WERI-Rb-1 (cell line): ENCODE results near the gene COQ8A.

ENCODE experiments used
- DNase-seq: peaks from one replicate; pipeline ENCODE4 v3.0.0-alpha.2; 2020
- H3K27ac ChIP-seq: fragments of 250-450 bp; sonication (Bioruptor Pico); 2 replicates; pipeline ENCODE4 v1.5.1; 2020; ENCODE audit warnings: mild to moderate bottlenecking, moderate library complexity
- H3K27me3 ChIP-seq: fragments of 250-450 bp; sonication (Bioruptor Pico); 2 replicates; pipeline ENCODE4 v1.5.1; 2021; ENCODE audit warnings: mild to moderate bottlenecking, low read depth, moderate library complexity; ENCODE audit not compliant: insufficient read depth, severe bottlenecking
- H3K36me3 ChIP-seq: fragments of 250-450 bp; sonication (Bioruptor Pico); 2 replicates; pipeline ENCODE4 v1.5.1; 2020; ENCODE audit warnings: mild to moderate bottlenecking, moderate library complexity
- H3K4me3 ChIP-seq: 2 replicates; pipeline ENCODE4 v1.5.1; 2011; ENCODE audit warnings: low read depth, mild to moderate bottlenecking, control low read depth, low read length
- H3K9me3 ChIP-seq: fragments of 250-450 bp; sonication (Bioruptor Pico); 2 replicates; pipeline ENCODE4 v1.5.1; 2021; ENCODE audit warnings: mild to moderate bottlenecking, moderate library complexity; ENCODE audit not compliant: severe bottlenecking
- CTCF ChIP-seq: IDR thresholded peaks from 2 replicates; pipeline ENCODE4 v1.5.1; 2011; ENCODE audit warnings: low read depth, mild to moderate bottlenecking, control low read depth, inconsistent platforms, low read length

Gene COQ8A

GRCh38 chr1:226974544-226975258, 34.6 kb downstream of the COQ8A start:
- Histone ChIP-seq H3K36me3 (no peaks in the 10 kb centered on the region), H3K27me3 (no peaks in the 10 kb centered on the region), H3K9me3 (no peaks in the 10 kb centered on the region), H3K4me3 (no peak overlapping the region), H3K27ac (no peak overlapping the region)
- no peak for DNase-seq
- TF ChIP-seq CTCF: no peak

GRCh38 chr1:226975259-226976250, 35.5 kb downstream of the COQ8A start:
- Histone ChIP-seq H3K4me3 (no peak overlapping the region), H3K27ac (no peak overlapping the region), H3K9me3 (no peaks in the 10 kb centered on the region), H3K27me3 (no peaks in the 10 kb centered on the region), H3K36me3 (no peaks in the 10 kb centered on the region)
- no peak for TF ChIP-seq CTCF
- DNase-seq: no peak

GRCh38 chr1:226976276-226976977, 36.3 kb downstream of the COQ8A start:
- no peak for DNase-seq
- Histone ChIP-seq H3K36me3 (no peaks in the 10 kb centered on the region), H3K27ac (no peak overlapping the region), H3K9me3 (no peaks in the 10 kb centered on the region), H3K4me3 (no peak overlapping the region), H3K27me3 (no peaks in the 10 kb centered on the region)
- no peak for TF ChIP-seq CTCF

- no peak for TF ChIP-seq CTCF
- no peaks in the 10 kb centered on the region for H3K36me3 ChIP-seq
Measured at GRCh38 chr1:226976978-226977642, 37.0 kb downstream of the COQ8A start.

GRCh38 chr1:226977643-226978431, 37.7 kb downstream of the COQ8A start:
- H3K4me3 ChIP-seq: no peak overlapping the region
- no peak for TF ChIP-seq CTCF
- no peak for DNase-seq
- no peak overlapping the region for H3K27ac ChIP-seq
- H3K9me3 ChIP-seq: no peaks in the 10 kb centered on the region
- no peaks in the 10 kb centered on the region for H3K27me3 ChIP-seq
- H3K36me3 ChIP-seq: no peaks in the 10 kb centered on the region

More at GRCh38 chr1:226976978-226977642, 37.0 kb downstream of the COQ8A start:
- no peak for DNase-seq
- Histone ChIP-seq H3K27ac (no peak overlapping the region), H3K27me3 (no peaks in the 10 kb centered on the region), H3K4me3 (no peak overlapping the region), H3K9me3 (no peaks in the 10 kb centered on the region)
